Measurements from ENCODE around the gene CD82.

GRCh38 chr11:44638032-44638431 is 72.6 kb downstream of the CD82 start:
- no peak for TF ChIP-seq CTCF (IDR thresholded peaks at IDR 0.05; ENCODE audit: low read depth, low read length)
- TF ChIP-seq EZH2phosphoT487 (IDR thresholded peaks at IDR 0.05; ENCODE audit: low read depth), result no peak

Data from OCI-LY3 (cell line).